SK-N-SH (cell line): ENCODE measurements around the gene CHD9. TPM values are rescaled to one million over a fixed set of nuclear protein-coding genes. Genes with fewer than 3 reads are reported as not detected.

Source experiments
- polyA plus RNA-seq, 3 experiments: library from polyadenylated mRNA; depleted of rRNA; stranded (reverse); fragments of >200 nt; gene quantifications; 2 replicates each; pipeline ENCODE4 v1.2.3, GENCODE V29; 2012
- small RNA-seq, 7 experiments: library from RNA; depleted of rRNA; stranded (forward); fragments of <200 nt; gene quantifications; one replicate each; pipeline ENCODE3, GENCODE V24; 2012

Gene CHD9
- polyA plus RNA-seq, 1 of the 3 experiments (the other 2 are of a cell fraction) = 6.2 TPM

Small RNA genes lying within 50 kb of the gene (small RNA-seq; reads per million reads assigned to genes)
- gene RF01210 (0 reads per million in 7 experiments), gene RNA5SP427 (0 reads per million in 7 experiments)

Other genes starting within 250 kb of the CHD9 start
- gene CHD9NB, start 2.1 kb upstream of the CHD9 start, polyA plus RNA-seq (2012; rRNA removed) = 2.5 and 2.7 TPM in 2 replicates